K562 (cell line): ENCODE results near the gene NFIC. TPM values are rescaled to one million over a fixed set of nuclear protein-coding genes. Genes with fewer than 3 reads are reported as not detected.

Experiments used
- ARID4B ChIP-seq: sonication (generic); formaldehyde crosslinking; IDR thresholded peaks from 2 replicates; pipeline ENCODE4 v1.8.0; 2022; ENCODE audit warnings: mild to moderate bottlenecking, missing genetic modification reagents
- KDM1A ChIP-seq, 2 experiments: fragments of 450-650 bp; IDR thresholded peaks; 2 replicates each; pipeline ENCODE4 v1.6.1; 2016; ENCODE audit warnings: mild to moderate bottlenecking in 2 of 2
- PHB ChIP-seq: fragments of 250-450 bp; sonication (Bioruptor Pico); IDR thresholded peaks from 2 replicates; pipeline ENCODE4 v1.5.0; 2021
- POU5F1 ChIP-seq: fragments of 150-350 bp; IDR thresholded peaks from 2 replicates; pipeline ENCODE4 v1.6.1; 2014; ENCODE audit warnings: borderline replicate concordance, low read length, low read depth, mild to moderate bottlenecking; ENCODE audit not compliant: partially characterized antibody
- PURB ChIP-seq: sonication (generic); formaldehyde crosslinking; IDR thresholded peaks from 2 replicates; pipeline ENCODE4 v1.9.0; 2021; ENCODE audit warnings: low read depth, mild to moderate bottlenecking, missing genetic modification reagents
- RBM25 ChIP-seq: fragments of 200-400 bp; formaldehyde crosslinking; IDR thresholded peaks from 2 replicates; pipeline ENCODE4 v1.6.1; 2018; ENCODE audit warnings: low read length, low read depth, moderate library complexity; ENCODE audit not compliant: severe bottlenecking
- SNAPC5 ChIP-seq: fragments of 250-450 bp; sonication (Bioruptor Pico); IDR thresholded peaks from 2 replicates; pipeline ENCODE4 v1.8.0; 2021; ENCODE audit warnings: moderate library complexity, mild to moderate bottlenecking, inconsistent platforms
- ZBTB33 ChIP-seq: sonication (generic); formaldehyde crosslinking; IDR thresholded peaks from 2 replicates; pipeline ENCODE4 v1.8.1; 2023; ENCODE audit warnings: mild to moderate bottlenecking, missing genetic modification reagents
- ZBTB7A ChIP-seq: IDR thresholded peaks from 2 replicates; pipeline ENCODE4 v1.6.1; 2011; ENCODE audit warnings: low read depth, mild to moderate bottlenecking, low read length, moderate library complexity, borderline replicate concordance; ENCODE audit not compliant: control insufficient read depth
- ZKSCAN3 ChIP-seq: fragments of 250-450 bp; sonication (Bioruptor Pico); IDR thresholded peaks from 2 replicates; pipeline ENCODE4 v1.4.0; 2020
- ZNF263 ChIP-seq: sonication (generic); formaldehyde crosslinking; IDR thresholded peaks from 2 replicates; pipeline ENCODE4 v1.8.0; 2022; ENCODE audit warnings: mild to moderate bottlenecking, missing genetic modification reagents, borderline replicate concordance
- polyA plus RNA-seq, 8 experiments: library from polyadenylated mRNA; depleted of rRNA in 4 of 8; stranded (reverse) in 5 of 8; unstranded in 3 of 8; fragments of >200 nt; fragmentation: Nextera tagmentation in 2 of 8; fragmentation: Illumina TruSeq in 1 of 8; extraction: Ambion mirVana in 2 of 8; extraction: Trizol in 1 of 8; gene quantifications; 2 replicates each; pipeline versions ENCODE4 v1.2.1 to v1.2.3, GENCODE V29; 2011 to 2014; ENCODE audit warnings: inconsistent platforms in 1 of 8, missing spikeins in 1 of 8
- total RNA-seq, 7 experiments: library from RNA; depleted of rRNA in 6 of 7; stranded (reverse); fragments of >200 nt in 6 of 7; fragmentation: Illumina TruSeq in 2 of 7; extraction: Trizol in 2 of 7; gene quantifications; 2 replicates each; pipeline versions ENCODE4 v1.2.1 to v1.2.3, GENCODE V29; 2011 to 2021; ENCODE audit warnings: low replicate concordance in 1 of 7

Gene NFIC
- total and polyA plus RNA-seq, 9 of the 15 experiments (the other 6 are each of a cell fraction or from before 2014, with no cell fraction given): 0.71 to 62.1 (median 6.9) TPM

GRCh38 chr19:3458229-3459088, 92.1 kb downstream of the NFIC start (continued):
- TF ChIP-seq ZBTB33 (peak; percentile 49; the same call in 1 of the 2 replicates), PHB (CRISPR knock-in tag) (no peak), RBM25 (peak; percentile 50), SNAPC5 (CRISPR knock-in tag) (no peak), KDM1A (IDR thresholded peaks at IDR 0.05) (0 out of 4 replicates have a peak, but pooled peaks have one; percentile 12 to 41), PURB (CRISPR knock-in tag) (no peak), POU5F1 (no peak), ZBTB7A (0 out of 2 replicates have a peak, but pooled peaks have one; percentile 9), ZNF263 (CRISPR knock-in tag) (0 out of 2 replicates have a peak, but pooled peaks have one; percentile 30), ARID4B (CRISPR knock-in tag) (no peak), ZKSCAN3 (CRISPR knock-in tag) (no peak)
